Esophagus (tissue), 2 donors: Measurements from ENCODE around the gene MAOA. TPM values are rescaled to one million over a fixed set of nuclear protein-coding genes. Genes with fewer than 3 reads are reported as not detected.

Experiments
- H3K27ac ChIP-seq, 2 donors: one replicate each; pipeline ENCODE4 v1.5.1; 2013; ENCODE audit warnings: low read depth in 2 of 2, mild to moderate bottlenecking in 2 of 2, inconsistent platforms in 1 of 2, low read length in 1 of 2, moderate library complexity in 1 of 2
- H3K27me3 ChIP-seq, 2 donors: one replicate each; pipeline ENCODE4 v1.6.1; 2013; ENCODE audit warnings: low read length in 2 of 2, control low read depth in 1 of 2, mild to moderate bottlenecking in 1 of 2; ENCODE audit not compliant: insufficient read depth in 2 of 2, control insufficient read depth in 1 of 2
- H3K36me3 ChIP-seq, 2 donors: one replicate each; pipeline ENCODE4 v1.6.1; 2013; ENCODE audit warnings: low read length in 1 of 2; ENCODE audit not compliant: control insufficient read depth in 2 of 2, insufficient read depth in 2 of 2
- H3K4me1 ChIP-seq, 2 donors: one replicate each; pipeline ENCODE4 v1.6.1; 2013; ENCODE audit warnings: low read length in 1 of 2; ENCODE audit not compliant: control insufficient read depth in 2 of 2, insufficient read depth in 2 of 2
- H3K4me3 ChIP-seq, 2 donors: one replicate each; pipeline ENCODE4 v1.5.1; 2013; ENCODE audit warnings: low read length in 2 of 2, mild to moderate bottlenecking in 2 of 2, low read depth in 1 of 2, moderate library complexity in 1 of 2
- H3K9me3 ChIP-seq, 2 donors: one replicate each; pipeline ENCODE4 v1.6.1; 2013; ENCODE audit warnings: mild to moderate bottlenecking in 2 of 2, low read depth in 1 of 2, low read length in 1 of 2, moderate library complexity in 1 of 2; ENCODE audit not compliant: control insufficient read depth in 2 of 2, insufficient read depth in 1 of 2
- WGBS, 2 donors: extraction: QIAGEN DNeasy Blood & Tissue Kit; methylation state at CpG; one replicate each; pipeline ENCODE4 v1.1.7; 2013; 5-methylcytosine and 5-hydroxymethylcytosine counted together
- polyA plus RNA-seq, 2 donors: library from polyadenylated mRNA; stranded (reverse); fragments of 200-250 nt; gene quantifications; one replicate each; pipeline ENCODE4 v1.2.3, GENCODE V29; 2013
- donor health status: healthy with polysubstance abuse.
- donor health status: Bipolar disorder and iron deficiency.

MAOA gene
- polyA plus RNA-seq, 2 donors: 22.9 to 43.9 TPM

DNA sequence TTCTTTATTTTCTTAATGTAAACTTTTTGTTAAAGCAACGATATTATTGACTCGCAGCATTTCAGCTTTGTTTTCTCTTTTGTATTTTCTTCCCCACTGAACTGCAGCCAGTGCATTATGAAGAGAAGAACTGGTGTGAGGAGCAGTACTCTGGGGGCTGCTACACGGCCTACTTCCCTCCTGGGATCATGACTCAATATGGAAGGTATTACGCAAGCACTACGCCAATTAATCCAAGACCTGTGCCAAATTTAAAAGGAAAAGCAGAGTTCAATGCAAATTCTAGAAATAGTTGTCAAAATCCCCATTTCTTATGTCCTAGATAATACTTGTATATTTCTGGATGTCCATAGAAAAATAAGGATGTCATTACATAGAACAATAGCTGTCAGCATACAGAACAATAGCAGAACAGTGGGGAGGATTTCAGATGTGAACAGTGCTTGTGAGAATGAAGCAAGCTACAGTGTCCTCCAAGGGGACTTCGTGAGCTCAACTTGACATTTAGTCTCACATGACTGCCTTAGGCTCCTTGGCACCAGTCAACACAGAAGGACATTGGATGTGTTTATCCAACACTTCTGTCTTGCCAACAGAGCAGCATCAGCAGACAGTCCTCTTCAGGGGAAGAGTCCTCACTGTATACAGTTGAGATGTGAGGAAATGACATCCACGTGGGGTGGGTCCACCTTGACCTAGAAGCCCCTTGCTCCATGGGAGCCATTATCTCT, 85.9 kb downstream of the MAOA start:
- no peaks in the 10 kb centered on the region for H3K27me3 ChIP-seq
- no peak overlapping the region for H3K4me3 ChIP-seq
- peaks cover 0 to 3% of the 10 kb centered on the region in 2 donors for H3K4me1 ChIP-seq
- no peaks in the 10 kb centered on the region for H3K9me3 ChIP-seq
- H3K27ac ChIP-seq: peak overlapping the region; percentile 5 to 14
- H3K36me3 ChIP-seq: peaks cover 0 to 4% of the 10 kb centered on the region in 2 donors
- 37 to 45% methylated on average over 7 of the region's 7 CpGs for WGBS, 2 donors

- WGBS, 2 donors: 56 to 57% methylated on average over 5 of the region's 5 CpGs
- Histone ChIP-seq H3K36me3 (peaks cover 0 to 4% of the 10 kb centered on the region in 2 donors), H3K4me3 (no peak overlapping the region), H3K27me3 (no peaks in the 10 kb centered on the region), H3K27ac (peak overlapping the region in 1 of 2 donors; percentile 6), H3K9me3 (no peaks in the 10 kb centered on the region), H3K4me1 (peaks cover 0 to 3% of the 10 kb centered on the region in 2 donors)
Observed at GRCh38 chrX:43743100-43743822, 87.2 kb downstream of the MAOA start.

GRCh38 chrX:43744284-43744683, 88.2 kb downstream of the MAOA start:
- H3K36me3 ChIP-seq: peaks cover 0 to 4% of the 10 kb centered on the region in 2 donors
- no peaks in the 10 kb centered on the region for H3K27me3 ChIP-seq
- H3K27ac ChIP-seq: no peak overlapping the region
- WGBS, 2 donors: 73 to 75% methylated on average over 3 of the region's 3 CpGs
- no peak overlapping the region for H3K4me3 ChIP-seq
- peaks cover 0 to 3% of the 10 kb centered on the region in 2 donors for H3K4me1 ChIP-seq
- H3K9me3 ChIP-seq: no peaks in the 10 kb centered on the region

DNA sequence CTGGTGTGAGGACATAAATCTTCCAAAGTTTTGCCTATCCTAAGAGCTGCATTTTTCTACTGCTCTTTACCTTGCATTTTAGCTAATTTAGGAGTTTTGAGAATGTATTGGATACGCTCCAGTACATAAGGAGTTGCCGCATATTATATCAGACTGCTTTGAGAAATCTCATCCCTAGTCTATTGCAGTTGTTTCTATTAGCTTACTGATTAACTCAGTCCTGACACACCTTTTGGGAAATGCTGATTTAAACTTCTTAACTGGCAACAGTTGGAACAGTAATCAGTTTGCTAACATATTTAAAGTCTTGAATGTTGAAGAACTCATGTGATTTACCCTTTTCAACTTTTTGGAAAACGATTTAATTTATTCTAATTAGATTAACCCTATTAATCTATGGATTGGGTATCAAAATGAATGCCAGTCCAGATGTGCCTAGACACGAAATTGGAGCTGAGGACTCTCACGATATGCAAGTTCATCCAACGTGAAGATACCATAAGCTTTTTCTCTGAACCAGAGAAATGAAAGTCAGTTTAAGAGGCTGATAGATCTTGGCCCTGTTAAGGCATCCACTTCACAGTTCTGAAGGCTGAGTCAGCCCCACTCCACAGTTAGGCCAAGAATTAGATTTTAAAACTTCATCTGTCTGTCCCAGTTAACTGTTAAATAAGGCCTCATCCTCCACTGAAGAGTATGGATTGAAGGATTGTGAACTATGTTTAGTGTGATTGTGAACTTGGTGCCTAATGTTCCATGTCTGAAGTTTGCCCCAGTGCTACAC, 90.0 kb downstream of the MAOA start:
- H3K36me3 ChIP-seq: peaks cover 0 to 4% of the 10 kb centered on the region in 2 donors
- H3K4me1 ChIP-seq: peaks cover 0 to 3% of the 10 kb centered on the region in 2 donors
- no peak overlapping the region for H3K27ac ChIP-seq
- H3K27me3 ChIP-seq: peaks cover 0 to 3% of the 10 kb centered on the region in 2 donors
- 57 to 67% methylated on average over 6 of the region's 6 CpGs for WGBS, 2 donors
- H3K9me3 ChIP-seq: no peaks in the 10 kb centered on the region
- no peak overlapping the region for H3K4me3 ChIP-seq

DNA sequence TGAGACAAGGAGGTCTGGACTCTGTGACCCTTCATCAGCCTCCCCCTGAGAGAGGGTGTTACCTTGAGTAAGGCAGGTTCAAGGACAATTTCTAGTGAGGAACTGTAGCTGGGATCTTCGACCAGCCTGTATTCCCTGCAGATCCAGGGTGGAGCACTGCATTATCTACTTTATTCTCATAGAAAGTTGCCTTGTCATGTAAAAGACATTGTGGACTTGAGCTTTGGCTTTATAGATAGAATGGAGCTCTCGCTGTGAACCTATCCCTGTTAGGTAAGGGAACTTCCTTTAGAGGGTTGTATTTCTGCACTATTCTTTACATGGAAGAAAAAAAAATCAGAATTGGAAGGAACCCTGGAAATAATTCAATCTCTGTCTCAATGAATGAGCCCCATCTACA, 91.4 kb downstream of the MAOA start:
- 59 to 81% methylated on average over 2 of the region's 2 CpGs for WGBS, 2 donors
- Histone ChIP-seq H3K27ac (no peak overlapping the region), H3K4me1 (no peaks in the 10 kb centered on the region), H3K36me3 (peaks cover 0 to 4% of the 10 kb centered on the region in 2 donors), H3K27me3 (peaks cover 0 to 3% of the 10 kb centered on the region in 2 donors), H3K9me3 (no peaks in the 10 kb centered on the region), H3K4me3 (no peak overlapping the region)

DNA sequence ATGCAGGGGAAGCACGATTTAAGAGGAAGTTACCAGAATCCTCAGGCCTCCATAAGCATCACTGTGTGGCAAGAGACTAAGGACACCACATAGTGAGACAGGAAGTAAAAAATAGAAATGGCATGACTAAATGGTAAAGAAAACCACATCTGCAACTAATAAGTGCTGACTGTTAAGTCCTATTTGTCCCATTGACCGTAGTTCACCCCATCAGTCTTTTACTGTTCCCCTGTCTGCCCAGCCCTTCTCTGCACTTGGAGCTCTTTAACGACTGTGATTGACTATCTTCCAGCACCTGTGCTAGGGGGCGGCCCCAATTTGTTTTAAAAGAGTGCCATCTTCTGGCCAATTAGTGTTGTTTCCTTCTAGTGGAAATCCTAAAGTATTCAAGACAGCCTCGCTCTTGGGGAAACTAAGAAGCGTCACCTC, 94.2 kb downstream of the MAOA start:
- 6 to 13% methylated on average over 6 of the region's 6 CpGs for WGBS, 2 donors
- Histone ChIP-seq H3K9me3 (no peaks in the 10 kb centered on the region), H3K36me3 (no peaks in the 10 kb centered on the region), H3K27ac (no peak overlapping the region), H3K27me3 (peaks cover 0 to 3% of the 10 kb centered on the region in 2 donors), H3K4me1 (no peaks in the 10 kb centered on the region), H3K4me3 (no peak overlapping the region)

DNA sequence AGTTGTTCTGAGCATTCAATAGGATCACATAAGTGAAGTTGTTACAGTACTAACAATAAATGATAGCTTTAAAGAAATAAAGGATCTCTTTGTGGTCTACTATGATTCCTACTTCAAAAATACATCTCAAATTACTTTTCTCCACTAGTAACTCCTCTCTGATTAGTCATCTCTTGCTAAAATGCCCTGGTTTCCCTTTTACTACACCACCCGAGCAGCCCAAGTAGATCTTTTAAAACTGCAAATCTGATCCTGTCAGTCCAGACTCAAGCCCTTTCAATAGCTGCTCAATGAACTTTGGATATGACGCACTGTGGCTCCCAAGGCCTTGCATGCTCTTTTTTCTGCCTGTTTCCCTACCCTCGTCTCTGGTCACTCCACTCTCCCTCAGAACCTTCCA, 97.5 kb downstream of the MAOA start:
- no peak overlapping the region for H3K4me3 ChIP-seq
- no peak overlapping the region for H3K27ac ChIP-seq
- H3K4me1 ChIP-seq: no peaks in the 10 kb centered on the region
- H3K27me3 ChIP-seq: peaks cover 0 to 9% of the 10 kb centered on the region in 2 donors
- H3K9me3 ChIP-seq: no peaks in the 10 kb centered on the region
- 61 to 81% methylated on average over 3 of the region's 3 CpGs for whole genome bisulfite sequencing, 2 donors
- H3K36me3 ChIP-seq: no peaks in the 10 kb centered on the region

- Histone ChIP-seq H3K27ac (no peak overlapping the region), H3K36me3 (no peaks in the 10 kb centered on the region), H3K4me3 (no peak overlapping the region), H3K4me1 (no peaks in the 10 kb centered on the region), H3K9me3 (no peaks in the 10 kb centered on the region), H3K27me3 (peaks cover 0 to 8% of the 10 kb centered on the region in 2 donors)
- 78 to 92% methylated on average over 5 of the region's 5 CpGs for WGBS, 2 donors
Observed at GRCh38 chrX:43756076-43756475, 100.0 kb downstream of the MAOA start.

GRCh38 chrX:43758044-43758443, 101.9 kb downstream of the MAOA start:
- H3K4me1 ChIP-seq: no peaks in the 10 kb centered on the region
- H3K9me3 ChIP-seq: no peaks in the 10 kb centered on the region
- H3K27me3 ChIP-seq: peaks cover 0 to 8% of the 10 kb centered on the region in 2 donors
- no peak overlapping the region for H3K27ac ChIP-seq
- H3K4me3 ChIP-seq: no peak overlapping the region
- H3K36me3 ChIP-seq: no peaks in the 10 kb centered on the region
- WGBS, 2 donors: 73 to 91% methylated on average over 7 of the region's 7 CpGs
